Measurements from ENCODE around the gene ITGB8. TPM values are rescaled to one million over a fixed set of nuclear protein-coding genes. Genes with fewer than 3 reads are reported as not detected.

The ITGB8 gene
- total and polyA plus RNA-seq, 9 of the 15 experiments (the other 6 are each of a cell fraction or from before 2014, with no cell fraction given) = under 0.01 to 0.03 (median 0.02) TPM; not detected in 6

DNA sequence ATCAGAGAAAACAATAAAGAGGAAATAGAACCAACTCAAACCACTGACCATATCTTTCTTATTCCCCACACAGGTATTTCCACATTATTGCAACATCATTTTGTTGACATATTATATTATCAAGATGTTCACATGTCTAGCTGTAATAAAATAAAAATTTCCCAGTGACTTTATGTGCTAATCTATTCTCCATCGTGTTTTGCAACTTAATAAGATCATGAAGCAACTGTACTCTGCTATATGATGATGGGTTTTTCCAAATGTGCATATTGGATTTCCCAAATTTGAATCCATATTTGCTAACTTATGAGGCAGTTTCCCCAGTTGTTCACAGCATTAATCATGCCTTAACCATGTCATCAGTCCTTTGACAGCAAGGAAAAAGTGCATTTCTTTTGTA, 127.8 kb downstream of the ITGB8 start:
- 0% methylated on average over 1 of the region's 1 CpG for WGBS (ENCODE audit: insufficient coverage, low coverage, missing lambda C conversion rate)

GRCh38 chr7:20459419-20459818, 128.7 kb downstream of the ITGB8 start:
- ChIA-PET POLR2A (no interaction called here), CTCF (ENCODE audit: low intra/inter-chr PET ratio) (no interaction called here)
- no peak for FAIRE-seq
- 4% methylated on average over 4 of the region's 4 CpGs for WGBS (ENCODE audit: insufficient coverage, low coverage, missing lambda C conversion rate)
- H3K79me2 ChIP-seq (ENCODE audit: control insufficient read depth, insufficient read depth, low read length) = no peaks in the 10 kb centered on the region
- H3K36me3 ChIP-seq (ENCODE audit: control insufficient read depth, insufficient read depth, low read length) = no peaks in the 10 kb centered on the region
- H3K4me2 ChIP-seq (ENCODE audit: insufficient read depth, low read length) = no peak overlapping the region
- H3K9me1 ChIP-seq (ENCODE audit: control insufficient read depth, insufficient read depth, low read length) = no peaks in the 10 kb centered on the region
- no peaks in the 10 kb centered on the region for H3K27me3 ChIP-seq (ENCODE audit: control insufficient read depth in 2 of 2, insufficient read depth in 2 of 2, low read length in 2 of 2)
- no peak for DNase-seq (ENCODE audit: extremely low read depth in 1 of 4, low spot score in 3 of 4)
- no TSS peak for BruUV-seq (replicated peaks)
- intact Hi-C loops (cut with micrococcal nuclease) = no loop called here
- no peak for TF ChIP-seq CREBBP (IDR thresholded peaks at IDR 0.05; ENCODE audit: low read depth, low read length)
- TF ChIP-seq NR4A1 (CRISPR knock-in tag; IDR thresholded peaks at IDR 0.05) = no peak
- no peak for TF ChIP-seq NR4A1 (tag; IDR thresholded peaks at IDR 0.05)
- no peak for TF ChIP-seq SMC3 (conservative IDR thresholded peaks at IDR 0.05; ENCODE audit: insufficient read depth, low read depth, low read length)
- no peak for TF ChIP-seq KDM5B (IDR thresholded peaks at IDR 0.05; ENCODE audit: insufficient replicate concordance, low read depth, low read length)
- no peak for TF ChIP-seq ZBTB33 (CRISPR knock-in tag; IDR thresholded peaks at IDR 0.05)
- TF ChIP-seq ELF2 (CRISPR knock-in tag; IDR thresholded peaks at IDR 0.05) = no peak
- TF ChIP-seq STAT5B (CRISPR knock-in tag; IDR thresholded peaks at IDR 0.05) = no peak
- TF ChIP-seq EP400 (IDR thresholded peaks at IDR 0.05) = no peak
- no peak overlapping the region for H3K27ac ChIP-seq (ENCODE audit: extremely low read depth, low read depth, low read length)
- no peak for ATAC-seq
- in situ Hi-C loops (cut with MboI) = no loop called here
- no peaks in the 10 kb centered on the region for H4K20me1 ChIP-seq (replicated peaks; ENCODE audit: control insufficient read depth, insufficient read depth, low read length)
- no peaks in the 10 kb centered on the region for H3K4me1 ChIP-seq (replicated peaks in 1 of 2; ENCODE audit: control insufficient read depth in 2 of 2, insufficient read depth in 2 of 2, low read length in 2 of 2)
- no peak overlapping the region for H2AFZ ChIP-seq (ENCODE audit: low read depth, low read length)
- H3K4me3 ChIP-seq = no peak overlapping the region
- H3K9ac ChIP-seq (ENCODE audit: insufficient read depth in 1 of 2, low read depth in 2 of 2, low read length in 2 of 2) = no peak overlapping the region
- no peaks in the 10 kb centered on the region for H3K9me3 ChIP-seq (replicated peaks; ENCODE audit: control insufficient read depth, insufficient read depth, low read depth, low read length)

More for the DNA sequence above, 127.8 kb downstream of the ITGB8 start:
- intact Hi-C loops (cut with micrococcal nuclease) = no loop called here
- no peaks in the 10 kb centered on the region for H3K36me3 ChIP-seq (ENCODE audit: control insufficient read depth, insufficient read depth, low read length)
- H3K4me1 ChIP-seq (replicated peaks in 1 of 2; ENCODE audit: control insufficient read depth in 2 of 2, insufficient read depth in 2 of 2, low read length in 2 of 2) = no peaks in the 10 kb centered on the region
- H3K4me2 ChIP-seq (ENCODE audit: insufficient read depth, low read length) = no peak overlapping the region
- H3K4me3 ChIP-seq = no peak overlapping the region
- no peaks in the 10 kb centered on the region for H3K79me2 ChIP-seq (ENCODE audit: control insufficient read depth, insufficient read depth, low read length)
- H2AFZ ChIP-seq (ENCODE audit: low read depth, low read length) = no peak overlapping the region
- no peaks in the 10 kb centered on the region for H3K27me3 ChIP-seq (ENCODE audit: control insufficient read depth in 2 of 2, insufficient read depth in 2 of 2, low read length in 2 of 2)
- no peak overlapping the region for H3K27ac ChIP-seq (ENCODE audit: extremely low read depth, low read depth, low read length)
- H3K9me3 ChIP-seq (replicated peaks; ENCODE audit: control insufficient read depth, insufficient read depth, low read depth, low read length) = no peaks in the 10 kb centered on the region
- ChIA-PET CTCF (ENCODE audit: low intra/inter-chr PET ratio) (no interaction called here), POLR2A (no interaction called here)
- in situ Hi-C loops (cut with MboI) = no loop called here
- no peak for FAIRE-seq
- no peaks in the 10 kb centered on the region for H3K9me1 ChIP-seq (ENCODE audit: control insufficient read depth, insufficient read depth, low read length)
- H4K20me1 ChIP-seq (replicated peaks; ENCODE audit: control insufficient read depth, insufficient read depth, low read length) = no peaks in the 10 kb centered on the region
- H3K9ac ChIP-seq (ENCODE audit: insufficient read depth in 1 of 2, low read depth in 2 of 2, low read length in 2 of 2) = no peak overlapping the region
- ATAC-seq = no peak
- peak; percentile 67 for TF ChIP-seq CEBPB (tag; IDR thresholded peaks at IDR 0.05)
- TF ChIP-seq ZC3H8 (IDR thresholded peaks at IDR 0.05) = no peak
- no peak for TF ChIP-seq CEBPG (CRISPR knock-in tag; IDR thresholded peaks at IDR 0.05)
- TF ChIP-seq CEBPG (tag; conservative IDR thresholded peaks at IDR 0.05 in 1 of 2, IDR thresholded peaks at IDR 0.05 in 1 of 2) = peak; percentile 19 to 60; a peak in 2 of 4 replicates
- no TSS peak for BruUV-seq (replicated peaks)
- DNase-seq (ENCODE audit: extremely low read depth in 1 of 4, low spot score in 3 of 4) = no peak
